Stimulated activated CD4-positive, alpha-beta T cell treated with anti-CD3 and anti-CD28 coated beads, Interleukin-1b, Interleukin-23, amount 100 ng/mL, for 48 hours (primary cell): ENCODE measurements around the gene DENND4B.
A peak's percentile ranks its signal among the peaks of the same experiment; 100 is the strongest.

Experiments used
- DNase-seq: peaks from one replicate; pipeline ENCODE4 v3.0.0-alpha.2; 2020

Gene DENND4B

GRCh38 chr1:153970346-153970745 lies 23.8 kb upstream of the DENND4B start:
- no peak for DNase-seq

- DNase-seq: no peak
Observed at GRCh38 chr1:153968972-153969371, 22.5 kb upstream of the DENND4B start.

- no peak for DNase-seq
Observed at GRCh38 chr1:153968408-153968807, 21.9 kb upstream of the DENND4B start.

GRCh38 chr1:153968000-153968363 lies 21.5 kb upstream of the DENND4B start:
- DNase-seq: no peak

GRCh38 chr1:153967107-153967999 lies 20.8 kb upstream of the DENND4B start, which contains the start of gene CREB3L4:
Gene CREB3L4 (plus strand): TSS chr1:153967902. CDS start chr1:153968526, 624 bp downstream.
- DNase-seq: peak; percentile 87

- no peak for DNase-seq
Observed at GRCh38 chr1:153963850-153964331, 17.4 kb upstream of the DENND4B start.

- peak; percentile 93 for DNase-seq
Observed at GRCh38 chr1:153963030-153963849, 16.7 kb upstream of the DENND4B start, which contains the start of gene SLC39A1. Gene SLC39A1 (minus strand): TSS chr1:153963537. CDS start chr1:153962715, 822 bp downstream.

GRCh38 chr1:153962088-153963029 lies 15.8 kb upstream of the DENND4B start:
- DNase-seq: no peak

- no peak for DNase-seq
Observed at GRCh38 chr1:153961421-153961820, 14.9 kb upstream of the DENND4B start.

GRCh38 chr1:153960206-153960605 lies 13.7 kb upstream of the DENND4B start:
- DNase-seq: no peak

GRCh38 chr1:153959454-153959853 lies 12.9 kb upstream of the DENND4B start:
- DNase-seq: no peak

GRCh38 chr1:153958961-153959260 lies 12.4 kb upstream of the DENND4B start:
- DNase-seq: no peak

- DNase-seq: peak; percentile 97
Observed at GRCh38 chr1:153958111-153958960, 11.8 kb upstream of the DENND4B start, which contains the start of gene CRTC2. Gene CRTC2 (minus strand): TSS chr1:153958612. CDS start chr1:153958497, 115 bp downstream.

GRCh38 chr1:153957744-153958110 lies 11.2 kb upstream of the DENND4B start:
- peak; percentile 32 for DNase-seq

- DNase-seq: no peak
Observed at GRCh38 chr1:153956997-153957715, 10.6 kb upstream of the DENND4B start.

GRCh38 chr1:153954826-153955225 lies 8.3 kb upstream of the DENND4B start:
- DNase-seq: no peak

GRCh38 chr1:153953859-153954365 lies 7.4 kb upstream of the DENND4B start:
- DNase-seq: no peak

GRCh38 chr1:153951801-153952200 lies 5.3 kb upstream of the DENND4B start:
- no peak for DNase-seq

- DNase-seq: no peak
Observed at GRCh38 chr1:153951183-153951582, 4.7 kb upstream of the DENND4B start.

GRCh38 chr1:153945795-153946621 lies 510 bp downstream of the DENND4B start:
- peak; percentile 70 for DNase-seq
